H1 (cell line): Measurements from ENCODE around the gene ETNK1.

Source experiments
- ASH2L ChIP-seq: fragments of 200-600, 300-600 bp; sonication (generic); IDR thresholded peaks from one replicate; pipeline ENCODE4 v1.7.1; 2017; ENCODE audit warnings: low read length
- CEBPB ChIP-seq: IDR thresholded peaks from 2 replicates; pipeline ENCODE4 v1.6.1; 2012; ENCODE audit warnings: low read depth, low read length
- CTCF ChIP-seq, 3 experiments: IDR thresholded peaks; 1 replicate in 2 of 3; 2 replicates in 1 of 3; pipeline versions ENCODE4 v1.5.1 to v1.6.1; 2011; ENCODE audit warnings: low read length in 3 of 3, mild to moderate bottlenecking in 3 of 3, inconsistent platforms in 2 of 3, low read depth in 1 of 3, moderate library complexity in 1 of 3; ENCODE audit not compliant: insufficient read depth in 1 of 3; ENCODE audit errors: control extremely low read depth in 1 of 3
- E2F6 ChIP-seq: IDR thresholded peaks from 2 replicates; pipeline ENCODE4 v1.6.1; 2012; ENCODE audit warnings: inconsistent platforms
- EZH2 ChIP-seq: fragments of 200-600 bp; sonication (generic); IDR thresholded peaks from 2 replicates; pipeline ENCODE4 v1.7.1; 2012; ENCODE audit warnings: low read depth, mild to moderate bottlenecking, moderate library complexity, low read length, inconsistent platforms; ENCODE audit not compliant: severe bottlenecking
- HDAC6 ChIP-seq: IDR thresholded peaks from one replicate; pipeline ENCODE4 v1.7.1; 2012; ENCODE audit warnings: low read depth, mild to moderate bottlenecking, inconsistent platforms, low read length, moderate library complexity
- JUND ChIP-seq: IDR thresholded peaks from 2 replicates; pipeline ENCODE4 v1.6.1; 2011; ENCODE audit warnings: mild to moderate bottlenecking, improper control_type of control experiment, low read length
- POLR2A ChIP-seq, 2 experiments: IDR thresholded peaks; 1 replicate in 1 of 2; 2 replicates in 1 of 2; pipeline ENCODE4 v1.6.1; 2011; ENCODE audit warnings: low read depth in 2 of 2, low read length in 2 of 2, mild to moderate bottlenecking in 2 of 2; ENCODE audit errors: control extremely low read depth in 1 of 2
- SAP30 ChIP-seq: fragments of 300-600 bp; sonication (generic); IDR thresholded peaks from 2 replicates; pipeline ENCODE4 v1.7.1; 2012; ENCODE audit warnings: low read length, moderate library complexity, mild to moderate bottlenecking, inconsistent platforms; ENCODE audit not compliant: insufficient read depth, insufficient replicate concordance
- SIN3A ChIP-seq, 2 experiments: IDR thresholded peaks in 1 of 2; conservative IDR thresholded peaks in 1 of 2; 2 replicates each; pipeline ENCODE4 v1.6.1; 2011 to 2012; ENCODE audit warnings: low read length in 2 of 2, improper control_type of control experiment in 1 of 2, low read depth in 1 of 2, mild to moderate bottlenecking in 1 of 2
- SP1 ChIP-seq: IDR thresholded peaks from 2 replicates; pipeline ENCODE4 v1.6.1; 2011; ENCODE audit warnings: low read depth, low read length
- SRF ChIP-seq: IDR thresholded peaks from 2 replicates; pipeline ENCODE4 v1.6.1; 2011; ENCODE audit warnings: mild to moderate bottlenecking, low read depth, low read length, moderate library complexity
- TAF1 ChIP-seq: IDR thresholded peaks from 2 replicates; pipeline ENCODE4 v1.6.1; 2011; ENCODE audit warnings: mild to moderate bottlenecking, low read depth, low read length
- TCF12 ChIP-seq: IDR thresholded peaks from 2 replicates; pipeline ENCODE4 v1.6.1; 2011; ENCODE audit warnings: low read depth, mild to moderate bottlenecking, low read length

- TF ChIP-seq SRF (no peak), CTCF (IDR thresholded peaks at IDR 0.05; ENCODE audit: control extremely low read depth in 1 of 3, insufficient read depth in 1 of 3, low read depth in 1 of 3, low read length in 3 of 3) (no peak), HDAC6 (no peak), SP1 (no peak), CEBPB (no peak), POLR2A (IDR thresholded peaks at IDR 0.05; ENCODE audit: control extremely low read depth in 1 of 2, low read depth in 2 of 2, low read length in 2 of 2) (no peak), E2F6 (no peak), TAF1 (no peak), SIN3A (conservative IDR thresholded peaks at IDR 0.05 in 1 of 2, IDR thresholded peaks at IDR 0.05 in 1 of 2; ENCODE audit: low read depth in 1 of 2, low read length in 2 of 2) (no peak), TCF12 (no peak), JUND (no peak), SAP30 (no peak), EZH2 (no peak), ASH2L (no peak)
These were observed 104.0 kb downstream of the ETNK1 start for GRCh38 chr12:22728987-22729386.
